ENCODE results near the gene MARCHF3.
"Not testable (repeated sequence)": the region's sequence is repeated elsewhere in the genome, so short reads cannot be mapped to it uniquely, and the experiment has no call there.

MARCHF3 gene

GRCh38 chr5:126961128-126961527, 69.2 kb downstream of the MARCHF3 start:
- in situ Hi-C loops (cut with MboI; ENCODE audit: low sequenced_read_pairs) = no loop called here

GRCh38 chr5:126959188-126959587, 71.2 kb downstream of the MARCHF3 start:
- in situ Hi-C loops (cut with MboI; ENCODE audit: low sequenced_read_pairs) = no loop called here

GRCh38 chr5:126956991-126957390, 73.4 kb downstream of the MARCHF3 start:
- in situ Hi-C loops (cut with MboI; ENCODE audit: low sequenced_read_pairs) = no loop called here

- in situ Hi-C loops (cut with MboI; ENCODE audit: low sequenced_read_pairs) = no loop called here
Observed at GRCh38 chr5:126954981-126955380, 75.4 kb downstream of the MARCHF3 start.

GRCh38 chr5:126953640-126954039, 76.7 kb downstream of the MARCHF3 start:
- in situ Hi-C loops (cut with MboI; ENCODE audit: low sequenced_read_pairs) = no loop called here

- in situ Hi-C loops (cut with MboI; ENCODE audit: low sequenced_read_pairs) = no loop called here
Observed at GRCh38 chr5:126949475-126949874, 80.9 kb downstream of the MARCHF3 start.

- in situ Hi-C loops (cut with MboI; ENCODE audit: low sequenced_read_pairs) = no loop called here
Observed at GRCh38 chr5:126948453-126948852, 81.9 kb downstream of the MARCHF3 start.

GRCh38 chr5:126948011-126948355, 82.4 kb downstream of the MARCHF3 start:
- in situ Hi-C loops (cut with MboI; ENCODE audit: low sequenced_read_pairs) = no loop called here

- in situ Hi-C loops (cut with MboI; ENCODE audit: low sequenced_read_pairs) = no loop called here
Observed at GRCh38 chr5:126947146-126948010, 83.0 kb downstream of the MARCHF3 start.

- in situ Hi-C loops (cut with MboI; ENCODE audit: low sequenced_read_pairs) = not testable (repeated sequence)
Observed at GRCh38 chr5:126942908-126943307, 87.5 kb downstream of the MARCHF3 start.

- in situ Hi-C loops (cut with MboI; ENCODE audit: low sequenced_read_pairs) = no loop called here
Observed at GRCh38 chr5:126941403-126941802, 89.0 kb downstream of the MARCHF3 start.

GRCh38 chr5:126939887-126940286, 90.5 kb downstream of the MARCHF3 start:
- in situ Hi-C loops (cut with MboI; ENCODE audit: low sequenced_read_pairs) = no loop called here

GRCh38 chr5:126938466-126938865, 91.9 kb downstream of the MARCHF3 start:
- in situ Hi-C loops (cut with MboI; ENCODE audit: low sequenced_read_pairs) = no loop called here

- in situ Hi-C loops (cut with MboI; ENCODE audit: low sequenced_read_pairs) = no loop called here
Observed at GRCh38 chr5:126937771-126938170, 92.6 kb downstream of the MARCHF3 start.

GRCh38 chr5:126936775-126937418, 93.5 kb downstream of the MARCHF3 start:
- in situ Hi-C loops (cut with MboI; ENCODE audit: low sequenced_read_pairs) = no loop called here

GRCh38 chr5:126931963-126932660, 98.2 kb downstream of the MARCHF3 start:
- in situ Hi-C loops (cut with MboI; ENCODE audit: low sequenced_read_pairs) = no loop called here

GRCh38 chr5:126928041-126928440, 102.3 kb downstream of the MARCHF3 start:
- in situ Hi-C loops (cut with MboI; ENCODE audit: low sequenced_read_pairs) = no loop called here

GRCh38 chr5:126927429-126927828, 102.9 kb downstream of the MARCHF3 start:
- in situ Hi-C loops (cut with MboI; ENCODE audit: low sequenced_read_pairs) = no loop called here

GRCh38 chr5:126926187-126926586, 104.2 kb downstream of the MARCHF3 start:
- in situ Hi-C loops (cut with MboI; ENCODE audit: low sequenced_read_pairs) = no loop called here

GRCh38 chr5:126925482-126925881, 104.9 kb downstream of the MARCHF3 start:
- in situ Hi-C loops (cut with MboI; ENCODE audit: low sequenced_read_pairs) = no loop called here

GRCh38 chr5:126924331-126925033, 105.9 kb downstream of the MARCHF3 start:
- in situ Hi-C loops (cut with MboI; ENCODE audit: low sequenced_read_pairs) = no loop called here

Measured in hTERT RPE-1 (cell line).